HCT116 (cell line): ENCODE results near the gene PXN. TPM values are rescaled to one million over a fixed set of nuclear protein-coding genes. Genes with fewer than 3 reads are reported as not detected.

Experiments
- ATAC-seq: fragments of 200-7000 bp; cut with Tn5 transposase; 2 replicates; pipeline ENCODE4 v1.9.1; 2020; ENCODE audit warnings: mild to moderate bottlenecking, moderate library complexity
- BruUV-seq: library from RNA; stranded (reverse); fragments of 400-500 nt; replicated peaks from 2 replicates; lab custom pipeline; 2021; lab: Mats Ljungman, UMichigan
- CTCF ChIA-PET: fragments of 300-600 bp; sonication (Branson Sonifier 250); formaldehyde crosslinking; loops from one replicate; lab custom pipeline; 2021; ENCODE audit warnings: antibody characterized with exemption; lab: Charles Lee
- POLR2A ChIA-PET: fragments of 300-600, 350-600 bp; sonication (Branson Sonifier 250); formaldehyde crosslinking; loops from one replicate; lab custom pipeline; 2021; ENCODE audit warnings: antibody characterized with exemption; lab: Charles Lee
- RAD21 ChIA-PET, 2 experiments: fragments of 300-600 bp; sonication (Branson Sonifier 250); formaldehyde crosslinking; loops; one replicate each; lab custom pipeline; 2023; ENCODE audit warnings: low total read pairs in 2 of 2; ENCODE audit not compliant: uncharacterized antibody in 2 of 2, unreplicated experiment in 2 of 2, low non-redundant PET in 1 of 2; lab: Charles Lee
- DNase-seq: peaks from one replicate; pipeline ENCODE4 v3.0.0-alpha.2; 2010; ENCODE audit warnings: low read depth, low spot score
- H2AFZ ChIP-seq: fragments of 200-600 bp; shearing (Covaris generic), sonication (generic); 2 replicates; pipeline ENCODE4 v1.6.1; 2017; ENCODE audit warnings: low read depth, mixed run types, mixed read lengths, antibody characterized with exemption, low read length; ENCODE audit not compliant: poor library complexity, severe bottlenecking
- H3K27ac ChIP-seq: 2 replicates; pipeline ENCODE4 v1.5.1; 2012; ENCODE audit warnings: low read depth, low read length
- H3K27me3 ChIP-seq: fragments of 200-600 bp; sonication (generic); 2 replicates; pipeline ENCODE4 v1.6.1; 2016; ENCODE audit warnings: mixed run types, low read length, mixed read lengths; ENCODE audit not compliant: insufficient read depth
- H3K36me3 ChIP-seq, 2 experiments: fragments of 200-500 bp in 1 of 2; fragments of 200-600 bp in 1 of 2; sonication (Bioruptor generic) in 1 of 2; sonication (generic) in 1 of 2; 2 replicates each; pipeline versions ENCODE4 v1.5.1 to v1.6.1; 2014 to 2016; ENCODE audit warnings: low read length in 2 of 2, inconsistent platforms in 1 of 2, mixed read lengths in 1 of 2, mixed run types in 1 of 2; ENCODE audit not compliant: insufficient read depth in 2 of 2, control insufficient read depth in 1 of 2
- H3K4me1 ChIP-seq, 2 experiments: fragments of 200-600 bp in 1 of 2; sonication (generic) in 1 of 2; 2 replicates each; pipeline versions ENCODE4 v1.5.1 to v1.6.1; 2012 to 2017; ENCODE audit warnings: low read length in 2 of 2, inconsistent platforms in 1 of 2, mild to moderate bottlenecking in 1 of 2, mixed read lengths in 1 of 2, mixed run types in 1 of 2, moderate library complexity in 1 of 2; ENCODE audit not compliant: insufficient read depth in 2 of 2, control insufficient read depth in 1 of 2
- H3K4me2 ChIP-seq: fragments of 200-600 bp; sonication (generic); 2 replicates; pipeline ENCODE4 v1.6.1; 2017; ENCODE audit warnings: mixed run types, low read length, mixed read lengths
- H3K4me3 ChIP-seq, 2 experiments: fragments of 200-600 bp in 1 of 2; sonication (generic) in 1 of 2; replicated peaks in 1 of 2; 2 replicates each; pipeline ENCODE4 v1.5.1; 2011 to 2016; ENCODE audit warnings: low read length in 2 of 2, control low read depth in 1 of 2, low read depth in 1 of 2, mild to moderate bottlenecking in 1 of 2, mixed read lengths in 1 of 2, mixed run types in 1 of 2
- H3K79me2 ChIP-seq: fragments of 200-600 bp; sonication (generic); 2 replicates; pipeline ENCODE4 v1.6.1; 2017; ENCODE audit warnings: mild to moderate bottlenecking, mixed run types, low read length, moderate library complexity, mixed read lengths; ENCODE audit not compliant: insufficient read depth
- H3K9ac ChIP-seq: fragments of 200-600 bp; sonication (generic); 2 replicates; pipeline ENCODE4 v1.6.1; 2016; ENCODE audit warnings: low read length, mixed read lengths
- H3K9me2 ChIP-seq: fragments of 200-600 bp; sonication (generic), shearing (Covaris generic); 2 replicates; pipeline ENCODE4 v1.6.1; 2017; ENCODE audit warnings: mixed run types, mild to moderate bottlenecking, moderate library complexity; ENCODE audit not compliant: insufficient read depth
- H3K9me3 ChIP-seq, 2 experiments: fragments of 200-500 bp in 1 of 2; fragments of 200-600 bp in 1 of 2; sonication (Bioruptor generic) in 1 of 2; sonication (generic) in 1 of 2; 2 replicates each; pipeline ENCODE4 v1.6.1; 2014 to 2017; ENCODE audit warnings: low read length in 2 of 2, mixed read lengths in 2 of 2, inconsistent platforms in 1 of 2, low read depth in 1 of 2, mild to moderate bottlenecking in 1 of 2, mixed run types in 1 of 2, moderate library complexity in 1 of 2; ENCODE audit not compliant: control insufficient read depth in 1 of 2, insufficient read depth in 1 of 2
- H4K20me1 ChIP-seq: fragments of 200-600 bp; sonication (generic), shearing (Covaris generic); 2 replicates; pipeline ENCODE4 v1.6.1; 2017; ENCODE audit warnings: mixed run types, mild to moderate bottlenecking, moderate library complexity; ENCODE audit not compliant: insufficient read depth
- EGR1 ChIP-seq: IDR thresholded peaks from 2 replicates; pipeline ENCODE4 v1.6.1; 2012; ENCODE audit warnings: low read depth
- ELF1 ChIP-seq: IDR thresholded peaks from 2 replicates; pipeline ENCODE4 v1.6.1; 2012; ENCODE audit warnings: low read depth, borderline replicate concordance
- EZH2 ChIP-seq: fragments of 200-600 bp; sonication (generic); IDR thresholded peaks from 2 replicates; pipeline ENCODE4 v1.6.1; 2017; ENCODE audit warnings: antibody characterized with exemption, mixed run types
- EZH2phosphoT487 ChIP-seq: fragments of 200-600 bp; IDR thresholded peaks from 2 replicates; pipeline ENCODE4 v1.6.1; 2018; ENCODE audit warnings: antibody characterized with exemption, borderline replicate concordance
- FOSL1 ChIP-seq: IDR thresholded peaks from 2 replicates; pipeline ENCODE4 v1.6.1; 2012; ENCODE audit warnings: low read depth
- JUND ChIP-seq: IDR thresholded peaks from 2 replicates; pipeline ENCODE4 v1.6.1; 2012
- RAD21 ChIP-seq: IDR thresholded peaks from 2 replicates; pipeline ENCODE4 v1.6.1; 2012; ENCODE audit warnings: low read depth, mild to moderate bottlenecking
- SIN3A ChIP-seq: IDR thresholded peaks from 2 replicates; pipeline ENCODE4 v1.6.1; 2012; ENCODE audit warnings: low read depth
- SP1 ChIP-seq: IDR thresholded peaks from 2 replicates; pipeline ENCODE4 v1.6.1; 2012; ENCODE audit warnings: low read depth
- SRF ChIP-seq: IDR thresholded peaks from 2 replicates; pipeline ENCODE4 v1.6.1; 2012; ENCODE audit warnings: low read depth
- TCF7L2 ChIP-seq: IDR thresholded peaks from 2 replicates; pipeline ENCODE4 v1.7.0; 2011; ENCODE audit warnings: borderline replicate concordance, inconsistent platforms; ENCODE audit not compliant: insufficient read depth, insufficient read length; ENCODE audit errors: extremely low read depth
- YY1 ChIP-seq: IDR thresholded peaks from 2 replicates; pipeline ENCODE4 v1.6.1; 2011; ENCODE audit warnings: low read length, low read depth, moderate library complexity, mild to moderate bottlenecking; ENCODE audit not compliant: insufficient replicate concordance; ENCODE audit errors: extremely low read depth
- ZNF274 ChIP-seq: fragments of 200-500 bp; sonication (Bioruptor generic); IDR thresholded peaks from 2 replicates; pipeline ENCODE4 v1.6.1; 2014; ENCODE audit warnings: mild to moderate bottlenecking, low read depth, low read length, inconsistent platforms
- intact Hi-C: fragments of 100-400 bp; cut with micrococcal nuclease; formaldehyde crosslinking; loops from 2 replicates; pipeline ENCODE4 v1.10.0; 2022
- total RNA-seq: library from RNA; stranded (reverse); gene quantifications from one replicate; pipeline ENCODE4 v1.2.1, GENCODE V29; 2021; ENCODE audit not compliant: unreplicated experiment
- TF ChIP-seq, protein P1 (sequence below): IDR thresholded peaks from 2 replicates; pipeline ENCODE4 v1.6.1; 2012
- TF ChIP-seq, protein P2 (sequence below): IDR thresholded peaks from 2 replicates; pipeline ENCODE4 v1.6.1; 2012
- TF ChIP-seq, protein P3 (sequence below): IDR thresholded peaks from 2 replicates; pipeline ENCODE4 v1.6.1; 2012; ENCODE audit warnings: low read depth
- TF ChIP-seq, protein P4 (sequence below), 3 experiments: fragments of 200-600 bp in 1 of 3; sonication (generic) in 1 of 3; IDR thresholded peaks in 2 of 3; conservative IDR thresholded peaks in 1 of 3; 2 replicates each; pipeline ENCODE4 v1.5.1; 2012 to 2017; ENCODE audit warnings: low read depth in 2 of 3, low read length in 2 of 3, antibody characterized with exemption in 1 of 3, borderline replicate concordance in 1 of 3, control low read depth in 1 of 3, mild to moderate bottlenecking in 1 of 3, mixed read lengths in 1 of 3, mixed run types in 1 of 3, moderate library complexity in 1 of 3; ENCODE audit not compliant: insufficient read depth in 1 of 3
- TF ChIP-seq, protein P5 (sequence below): IDR thresholded peaks from 2 replicates; pipeline ENCODE4 v1.6.1; 2011; ENCODE audit warnings: mild to moderate bottlenecking, low read length, moderate library complexity; ENCODE audit not compliant: insufficient replicate concordance; ENCODE audit errors: extremely low read depth

The PXN gene
- total RNA-seq, 1 experiment from 2014 or later, result 211 TPM

DNA sequence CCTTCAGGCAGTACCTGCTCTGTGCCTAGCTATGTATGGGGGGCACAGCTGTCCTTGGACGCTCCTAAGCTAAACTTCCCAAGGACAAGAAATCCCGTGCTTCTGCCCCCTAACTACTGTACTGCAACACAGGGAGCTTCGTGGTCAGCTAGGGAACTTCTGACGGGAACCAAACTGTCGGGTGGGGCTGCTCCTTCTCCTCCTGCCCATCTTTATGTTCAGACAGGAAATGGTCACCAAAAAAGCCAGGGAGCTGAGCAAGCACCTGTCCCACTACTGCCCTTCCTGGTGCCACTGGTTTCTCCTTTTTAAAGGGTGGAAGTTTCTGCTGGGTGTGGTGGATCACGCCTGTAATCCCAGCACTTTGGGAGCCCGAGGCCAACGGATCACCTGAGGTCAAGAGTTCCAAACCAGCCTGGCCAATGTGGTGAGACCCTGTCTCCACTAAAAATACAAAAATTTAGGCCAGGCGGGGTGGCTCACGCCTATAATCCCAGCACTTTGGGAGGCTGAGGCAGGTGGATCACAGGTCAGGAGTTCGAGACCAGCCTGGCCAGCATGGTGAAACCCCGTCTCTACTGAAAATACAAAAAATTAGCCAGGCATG, 26.6 kb downstream of the PXN start:
- Histone ChIP-seq H3K4me1 (peaks cover 63 to 94% of the 10 kb centered on the region in 2 experiments), H3K27me3 (no peaks in the 10 kb centered on the region), H3K27ac (peak overlapping the region; percentile 76), H4K20me1 (no peaks in the 10 kb centered on the region; the same call in 1 of the 2 replicates), H3K4me2 (peak overlapping the region; percentile 75), H3K79me2 (peaks cover 100% of the 10 kb centered on the region), H2AFZ (no peak overlapping the region), H3K9ac (peak overlapping the region; percentile 59), H3K9me2 (no peaks in the 10 kb centered on the region), H3K36me3 (no peaks in the 10 kb centered on the region; a peak in 1 of 4 replicates), H3K4me3 (0 out of 4 replicates have a peak overlapping the region, but pooled peaks of 1 of the 2 experiments have one; percentile 33), H3K9me3 (no peaks in the 10 kb centered on the region)
- no peak for TF ChIP-seq ZNF274
- TF ChIP-seq YY1, result no peak
- TF ChIP-seq EZH2phosphoT487, result no peak
- TF ChIP-seq, protein P1, sequence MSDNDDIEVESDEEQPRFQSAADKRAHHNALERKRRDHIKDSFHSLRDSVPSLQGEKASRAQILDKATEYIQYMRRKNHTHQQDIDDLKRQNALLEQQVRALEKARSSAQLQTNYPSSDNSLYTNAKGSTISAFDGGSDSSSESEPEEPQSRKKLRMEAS, result no peak
- TF ChIP-seq SRF, result no peak
- TF ChIP-seq, protein P2, sequence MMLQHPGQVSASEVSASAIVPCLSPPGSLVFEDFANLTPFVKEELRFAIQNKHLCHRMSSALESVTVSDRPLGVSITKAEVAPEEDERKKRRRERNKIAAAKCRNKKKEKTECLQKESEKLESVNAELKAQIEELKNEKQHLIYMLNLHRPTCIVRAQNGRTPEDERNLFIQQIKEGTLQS, result no peak
- no peak for TF ChIP-seq FOSL1
- TF ChIP-seq ELF1, result no peak
- TF ChIP-seq EGR1, result no peak
- TF ChIP-seq JUND, result no peak
- no peak for TF ChIP-seq EZH2
- no peak for TF ChIP-seq RAD21
- no peak for TF ChIP-seq SIN3A
- TF ChIP-seq, protein P3, sequence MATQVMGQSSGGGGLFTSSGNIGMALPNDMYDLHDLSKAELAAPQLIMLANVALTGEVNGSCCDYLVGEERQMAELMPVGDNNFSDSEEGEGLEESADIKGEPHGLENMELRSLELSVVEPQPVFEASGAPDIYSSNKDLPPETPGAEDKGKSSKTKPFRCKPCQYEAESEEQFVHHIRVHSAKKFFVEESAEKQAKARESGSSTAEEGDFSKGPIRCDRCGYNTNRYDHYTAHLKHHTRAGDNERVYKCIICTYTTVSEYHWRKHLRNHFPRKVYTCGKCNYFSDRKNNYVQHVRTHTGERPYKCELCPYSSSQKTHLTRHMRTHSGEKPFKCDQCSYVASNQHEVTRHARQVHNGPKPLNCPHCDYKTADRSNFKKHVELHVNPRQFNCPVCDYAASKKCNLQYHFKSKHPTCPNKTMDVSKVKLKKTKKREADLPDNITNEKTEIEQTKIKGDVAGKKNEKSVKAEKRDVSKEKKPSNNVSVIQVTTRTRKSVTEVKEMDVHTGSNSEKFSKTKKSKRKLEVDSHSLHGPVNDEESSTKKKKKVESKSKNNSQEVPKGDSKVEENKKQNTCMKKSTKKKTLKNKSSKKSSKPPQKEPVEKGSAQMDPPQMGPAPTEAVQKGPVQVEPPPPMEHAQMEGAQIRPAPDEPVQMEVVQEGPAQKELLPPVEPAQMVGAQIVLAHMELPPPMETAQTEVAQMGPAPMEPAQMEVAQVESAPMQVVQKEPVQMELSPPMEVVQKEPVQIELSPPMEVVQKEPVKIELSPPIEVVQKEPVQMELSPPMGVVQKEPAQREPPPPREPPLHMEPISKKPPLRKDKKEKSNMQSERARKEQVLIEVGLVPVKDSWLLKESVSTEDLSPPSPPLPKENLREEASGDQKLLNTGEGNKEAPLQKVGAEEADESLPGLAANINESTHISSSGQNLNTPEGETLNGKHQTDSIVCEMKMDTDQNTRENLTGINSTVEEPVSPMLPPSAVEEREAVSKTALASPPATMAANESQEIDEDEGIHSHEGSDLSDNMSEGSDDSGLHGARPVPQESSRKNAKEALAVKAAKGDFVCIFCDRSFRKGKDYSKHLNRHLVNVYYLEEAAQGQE, result no peak
- TF ChIP-seq SP1, result no peak
- TF ChIP-seq TCF7L2, result no peak
- TF ChIP-seq, protein P4, sequence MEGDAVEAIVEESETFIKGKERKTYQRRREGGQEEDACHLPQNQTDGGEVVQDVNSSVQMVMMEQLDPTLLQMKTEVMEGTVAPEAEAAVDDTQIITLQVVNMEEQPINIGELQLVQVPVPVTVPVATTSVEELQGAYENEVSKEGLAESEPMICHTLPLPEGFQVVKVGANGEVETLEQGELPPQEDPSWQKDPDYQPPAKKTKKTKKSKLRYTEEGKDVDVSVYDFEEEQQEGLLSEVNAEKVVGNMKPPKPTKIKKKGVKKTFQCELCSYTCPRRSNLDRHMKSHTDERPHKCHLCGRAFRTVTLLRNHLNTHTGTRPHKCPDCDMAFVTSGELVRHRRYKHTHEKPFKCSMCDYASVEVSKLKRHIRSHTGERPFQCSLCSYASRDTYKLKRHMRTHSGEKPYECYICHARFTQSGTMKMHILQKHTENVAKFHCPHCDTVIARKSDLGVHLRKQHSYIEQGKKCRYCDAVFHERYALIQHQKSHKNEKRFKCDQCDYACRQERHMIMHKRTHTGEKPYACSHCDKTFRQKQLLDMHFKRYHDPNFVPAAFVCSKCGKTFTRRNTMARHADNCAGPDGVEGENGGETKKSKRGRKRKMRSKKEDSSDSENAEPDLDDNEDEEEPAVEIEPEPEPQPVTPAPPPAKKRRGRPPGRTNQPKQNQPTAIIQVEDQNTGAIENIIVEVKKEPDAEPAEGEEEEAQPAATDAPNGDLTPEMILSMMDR (IDR thresholded peaks at IDR 0.05 in 2 of 3, conservative IDR thresholded peaks at IDR 0.05 in 1 of 3; ENCODE audit: borderline replicate concordance in 1 of 3, insufficient read depth in 1 of 3, low read depth in 2 of 3, low read length in 2 of 3), result no peak
- TF ChIP-seq, protein P5, sequence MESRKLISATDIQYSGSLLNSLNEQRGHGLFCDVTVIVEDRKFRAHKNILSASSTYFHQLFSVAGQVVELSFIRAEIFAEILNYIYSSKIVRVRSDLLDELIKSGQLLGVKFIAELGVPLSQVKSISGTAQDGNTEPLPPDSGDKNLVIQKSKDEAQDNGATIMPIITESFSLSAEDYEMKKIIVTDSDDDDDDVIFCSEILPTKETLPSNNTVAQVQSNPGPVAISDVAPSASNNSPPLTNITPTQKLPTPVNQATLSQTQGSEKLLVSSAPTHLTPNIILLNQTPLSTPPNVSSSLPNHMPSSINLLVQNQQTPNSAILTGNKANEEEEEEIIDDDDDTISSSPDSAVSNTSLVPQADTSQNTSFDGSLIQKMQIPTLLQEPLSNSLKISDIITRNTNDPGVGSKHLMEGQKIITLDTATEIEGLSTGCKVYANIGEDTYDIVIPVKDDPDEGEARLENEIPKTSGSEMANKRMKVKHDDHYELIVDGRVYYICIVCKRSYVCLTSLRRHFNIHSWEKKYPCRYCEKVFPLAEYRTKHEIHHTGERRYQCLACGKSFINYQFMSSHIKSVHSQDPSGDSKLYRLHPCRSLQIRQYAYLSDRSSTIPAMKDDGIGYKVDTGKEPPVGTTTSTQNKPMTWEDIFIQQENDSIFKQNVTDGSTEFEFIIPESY, result no peak
- no peak for DNase-seq
- no TSS peak for BruUV-seq
- intact Hi-C loops, result loop anchor here (10.0 kb wide), 1 partner anchor 196 kb away; the partner anchor contains the start of gene COX6A1
- ChIA-PET RAD21 (interaction anchor here in 1 of 2 experiments (1.8 kb wide), 1 partner anchor 27 kb away, joined by 7 read pairs; the partner anchor contains the start of gene PXN), CTCF (interaction anchor here (1.1 to 3.5 kb wide), 4 partner anchors 8 to 27 kb away, joined by 3 to 13 read pairs (median 6); partner anchors contain the start of gene PXN), POLR2A (interaction anchor here (0.8 to 6.9 kb wide), 6 partner anchors 8 to 54 kb away, joined by 4 to 46 read pairs (median 7); partner anchors contain the start of genes RNU4-1, RNU4-2 and RPLP0)
- no peak for ATAC-seq
